ENCODE measurements around the gene UBTD1. TPM values are rescaled to one million over a fixed set of nuclear protein-coding genes. Genes with fewer than 3 reads are reported as not detected.

Gene UBTD1
- total RNA-seq (ENCODE audit: low replicate concordance), result 11.6 and 16.1 TPM in 2 replicates
- long read RNA-seq, result 0 reads

- Mint-ChIP-seq H3K4me1 (ENCODE audit: unreplicated experiment) (peaks cover 37% of the 10 kb centered on the region), H3K36me3 (no peaks in the 10 kb centered on the region), H3K27ac (peak within 1 kb of the TSS; percentile 96), H3K9me3 (no peaks in the 10 kb centered on the region), H3K4me3 (peak within 1 kb of the TSS; percentile 90), H3K27me3 (peaks cover 29% of the 10 kb centered on the region)
- TF ChIP-seq CTCF (conservative IDR thresholded peaks at IDR 0.05), result peak; percentile 8
- DNase-seq (ENCODE audit: extremely low spot score, unreplicated experiment), result no peak
These were observed at the start of gene UBTD1 for GRCh38 chr10:97498841-97499560. Gene UBTD1, plus strand, starts transcription at chr10:97498924. Its CDS starts 280 bp downstream, at chr10:97499204.

- peak overlapping the region; percentile 47 for H3K4me3 Mint-ChIP-seq
- peaks cover 20% of the 10 kb centered on the region for H3K4me1 Mint-ChIP-seq (ENCODE audit: unreplicated experiment)
- DNase-seq (ENCODE audit: extremely low spot score, unreplicated experiment), result no peak
- no peak for TF ChIP-seq CTCF (conservative IDR thresholded peaks at IDR 0.05)
- peaks cover 18% of the 10 kb centered on the region for H3K36me3 Mint-ChIP-seq
- H3K9me3 Mint-ChIP-seq, result no peaks in the 10 kb centered on the region
- H3K27me3 Mint-ChIP-seq, result no peaks in the 10 kb centered on the region
- no peak overlapping the region for H3K27ac Mint-ChIP-seq
These were observed 47.9 kb upstream of the UBTD1 start for GRCh38 chr10:97450828-97451227.

- TF ChIP-seq CTCF (conservative IDR thresholded peaks at IDR 0.05), result no peak
- H3K4me1 Mint-ChIP-seq (ENCODE audit: unreplicated experiment), result peaks cover 20% of the 10 kb centered on the region
- H3K27me3 Mint-ChIP-seq, result no peaks in the 10 kb centered on the region
- H3K4me3 Mint-ChIP-seq, result no peak overlapping the region
- DNase-seq (ENCODE audit: extremely low spot score, unreplicated experiment), result no peak
- H3K36me3 Mint-ChIP-seq, result peaks cover 18% of the 10 kb centered on the region
- no peaks in the 10 kb centered on the region for H3K9me3 Mint-ChIP-seq
- H3K27ac Mint-ChIP-seq, result no peak overlapping the region
These were observed 47.1 kb upstream of the UBTD1 start for GRCh38 chr10:97451605-97452004.

GRCh38 chr10:97452352-97452751 is 46.4 kb upstream of the UBTD1 start:
- Mint-ChIP-seq H3K36me3 (peaks cover 21% of the 10 kb centered on the region), H3K4me3 (no peak overlapping the region), H3K9me3 (no peaks in the 10 kb centered on the region), H3K4me1 (ENCODE audit: unreplicated experiment) (peaks cover 20% of the 10 kb centered on the region), H3K27me3 (no peaks in the 10 kb centered on the region), H3K27ac (no peak overlapping the region)
- no peak for DNase-seq (ENCODE audit: extremely low spot score, unreplicated experiment)
- TF ChIP-seq CTCF (conservative IDR thresholded peaks at IDR 0.05), result no peak

- H3K4me3 Mint-ChIP-seq, result no peak overlapping the region
These were observed 44.2 kb upstream of the UBTD1 start for GRCh38 chr10:97454330-97455036.

More at GRCh38 chr10:97454330-97455036, 44.2 kb upstream of the UBTD1 start:
- Mint-ChIP-seq H3K27ac (peak overlapping the region; percentile 16), H3K9me3 (no peaks in the 10 kb centered on the region), H3K27me3 (no peaks in the 10 kb centered on the region), H3K36me3 (peaks cover 35% of the 10 kb centered on the region), H3K4me1 (ENCODE audit: unreplicated experiment) (peaks cover 13% of the 10 kb centered on the region)
- no peak for DNase-seq (ENCODE audit: extremely low spot score, unreplicated experiment)
- no peak for TF ChIP-seq CTCF (conservative IDR thresholded peaks at IDR 0.05)

Measured in type B pancreatic cell (in vitro differentiated cells).